Gastroesophageal sphincter (tissue), 4 donors: ENCODE data around the gene CFAP57. TPM values are rescaled to one million over a fixed set of nuclear protein-coding genes. Genes with fewer than 3 reads are reported as not detected.
A peak's percentile ranks its signal among the peaks of the same experiment; 100 is the strongest.

Source experiments
- ATAC-seq: fragments of 150-250 bp; one replicate; pipeline ENCODE4 v1.9.1; 2016; ENCODE audit warnings: mild to moderate bottlenecking, moderate library complexity
- H3K27ac ChIP-seq, 4 donors: fragments of 200-600 bp; sonication (generic) in 3 of 4; 1 replicate in 3 of 4; 2 replicates in 1 of 4; pipeline ENCODE4 v1.5.1; 2016 to 2019
- H3K27me3 ChIP-seq: fragments of 200-600 bp; sonication (generic); one replicate; pipeline ENCODE4 v1.5.1; 2019
- H3K36me3 ChIP-seq, 2 donors: fragments of 200-600 bp; sonication (generic); one replicate each; pipeline ENCODE4 v1.5.1; 2019; ENCODE audit warnings: control low read depth in 1 of 2
- H3K4me1 ChIP-seq, 3 donors: fragments of 200-600 bp; sonication (generic); 1 replicate in 2 of 3; 2 replicates in 1 of 3; pipeline ENCODE4 v1.5.1; 2016 to 2019; ENCODE audit warnings: control low read depth in 2 of 3
- H3K4me3 ChIP-seq, 2 donors: fragments of 200-600 bp; sonication (generic); one replicate each; pipeline ENCODE4 v1.5.1; 2019; ENCODE audit warnings: mild to moderate bottlenecking in 1 of 2, moderate library complexity in 1 of 2
- H3K9me3 ChIP-seq, 3 donors: fragments of 200-600 bp; sonication (generic); one replicate each; pipeline ENCODE4 v1.5.1; 2017 to 2019; ENCODE audit warnings: control low read depth in 2 of 3
- CTCF ChIP-seq, 4 experiments: fragments of 200-600 bp in 2 of 4; fragments of 450-650 bp in 2 of 4; sonication (generic) in 1 of 4; IDR thresholded peaks; one replicate each; pipeline ENCODE4 v1.5.1; 2017 to 2019; ENCODE audit warnings: antibody characterized with exemption in 4 of 4, mild to moderate bottlenecking in 2 of 4, moderate library complexity in 2 of 4
- EP300 ChIP-seq: sonication (generic); formaldehyde crosslinking; IDR thresholded peaks from one replicate; pipeline ENCODE4 v1.6.1; 2017; ENCODE audit warnings: antibody characterized with exemption, mild to moderate bottlenecking
- POLR2A ChIP-seq, 2 donors: fragments of 450-650 bp; IDR thresholded peaks; one replicate each; pipeline ENCODE4 v1.6.1; 2017; ENCODE audit warnings: antibody characterized with exemption in 2 of 2, mild to moderate bottlenecking in 2 of 2, moderate library complexity in 1 of 2
- POLR2AphosphoS5 ChIP-seq: sonication (generic); formaldehyde crosslinking; IDR thresholded peaks from one replicate; pipeline ENCODE4 v1.6.1; 2017; ENCODE audit warnings: antibody characterized with exemption
- WGBS, 2 donors: methylation state at CpG; one replicate each; pipeline ENCODE4 v1.1.5; 2018; ENCODE audit warnings: low coverage in 1 of 2; 5-methylcytosine and 5-hydroxymethylcytosine counted together
- total RNA-seq, 4 donors: library from RNA; depleted of rRNA; stranded (reverse); fragments of >200 nt; gene quantifications; one replicate each; pipeline ENCODE4 v1.1.0, GENCODE V29; 2016

The CFAP57 gene
- total RNA-seq, 4 donors from 2014 or later, result not detected

- ATAC-seq, result no peak
- no peak overlapping the region for H3K27ac ChIP-seq
- H3K4me1 ChIP-seq, result peaks cover 0 to 26% (median 5%) of the 10 kb centered on the region in 3 donors
- 65 to 100% methylated on average over 2 to 4 of the region's 17 CpGs for WGBS, 2 donors
- H3K36me3 ChIP-seq, result no peaks in the 10 kb centered on the region
- no peaks in the 10 kb centered on the region for H3K27me3 ChIP-seq
- H3K4me3 ChIP-seq, result no peak overlapping the region
- TF ChIP-seq CTCF (IDR thresholded peaks at IDR 0.05) (no peak), POLR2A (IDR thresholded peaks at IDR 0.05) (no peak), EP300 (no peak), POLR2AphosphoS5 (no peak)
- H3K9me3 ChIP-seq, result no peaks in the 10 kb centered on the region
These were observed 62.1 kb downstream of the CFAP57 start for GRCh38 chr1:43234267-43234666.

GRCh38 chr1:43235040-43235439, 62.9 kb downstream of the CFAP57 start:
- WGBS, 2 donors, result 71 to 80% methylated on average over 4 to 8 of the region's 8 CpGs
- Histone ChIP-seq H3K9me3 (no peaks in the 10 kb centered on the region), H3K27ac (no peak overlapping the region), H3K36me3 (no peaks in the 10 kb centered on the region), H3K4me3 (no peak overlapping the region), H3K4me1 (peaks cover 0 to 25% (median 5%) of the 10 kb centered on the region in 3 donors), H3K27me3 (no peaks in the 10 kb centered on the region)
- no peak for ATAC-seq
- TF ChIP-seq POLR2A (IDR thresholded peaks at IDR 0.05) (no peak), POLR2AphosphoS5 (no peak), CTCF (IDR thresholded peaks at IDR 0.05) (no peak), EP300 (no peak)

GRCh38 chr1:43235451-43236121, 63.5 kb downstream of the CFAP57 start:
- Histone ChIP-seq H3K27ac (no peak overlapping the region), H3K4me1 (peaks cover 0 to 20% (median 1%) of the 10 kb centered on the region in 3 donors), H3K36me3 (no peaks in the 10 kb centered on the region), H3K4me3 (no peak overlapping the region), H3K9me3 (no peaks in the 10 kb centered on the region), H3K27me3 (no peaks in the 10 kb centered on the region)
- no peak for TF ChIP-seq EP300
- TF ChIP-seq POLR2A (IDR thresholded peaks at IDR 0.05), result no peak
- no CpG with 5 or more reads among the region's 9 CpGs for WGBS, 2 donors
- ATAC-seq, result no peak

- peaks cover 0 to 14% (median 0%) of the 10 kb centered on the region in 3 donors for H3K4me1 ChIP-seq
- TF ChIP-seq EP300 (no peak), POLR2A (IDR thresholded peaks at IDR 0.05) (no peak), POLR2AphosphoS5 (no peak), CTCF (IDR thresholded peaks at IDR 0.05) (no peak)
- no peak for ATAC-seq
- no peaks in the 10 kb centered on the region for H3K36me3 ChIP-seq
- no peaks in the 10 kb centered on the region for H3K27me3 ChIP-seq
- no peak overlapping the region for H3K4me3 ChIP-seq
- 38 to 80% methylated on average over 1 of the region's 1 CpG for WGBS, 2 donors
- H3K27ac ChIP-seq, result no peak overlapping the region
- H3K9me3 ChIP-seq, result no peaks in the 10 kb centered on the region
These were observed 65.0 kb downstream of the CFAP57 start for GRCh38 chr1:43237121-43237520.

GRCh38 chr1:43238085-43238484, 66.0 kb downstream of the CFAP57 start:
- WGBS, 2 donors, result 12 to 27% methylated on average over 3 of the region's 5 CpGs
- Histone ChIP-seq H3K4me3 (no peak overlapping the region), H3K4me1 (peaks cover 0 to 14% (median 0%) of the 10 kb centered on the region in 3 donors), H3K9me3 (no peaks in the 10 kb centered on the region), H3K27ac (no peak overlapping the region), H3K36me3 (no peaks in the 10 kb centered on the region), H3K27me3 (no peaks in the 10 kb centered on the region)
- TF ChIP-seq EP300 (no peak), POLR2AphosphoS5 (peak; percentile 19), POLR2A (IDR thresholded peaks at IDR 0.05) (no peak), CTCF (IDR thresholded peaks at IDR 0.05) (peak in 3 of 4 experiments; percentile 61 to 73 (median 71))
- ATAC-seq, result peak; percentile 65
